COLO668 (cell line): ENCODE results near the gene CYP4A11.
"Not testable (repeated sequence)": the region's sequence is repeated elsewhere in the genome, so short reads cannot be mapped to it uniquely, and the experiment has no call there.

Experiments used
- DNase-seq: peaks from one replicate; lab custom pipeline; 2025; ENCODE audit not compliant: unreplicated experiment; lab: John Stamatoyannopoulos, UW

CYP4A11 gene

GRCh38 chr1:46927249-46927835 lies 13.9 kb downstream of the CYP4A11 start:
- no peak for DNase-seq

GRCh38 chr1:46910790-46911189 lies 30.5 kb downstream of the CYP4A11 start:
- no peak for DNase-seq

GRCh38 chr1:46903481-46903880 lies 37.8 kb downstream of the CYP4A11 start:
- DNase-seq, result peak; percentile 29

- DNase-seq, result no peak
Measured at GRCh38 chr1:46900401-46900800, 40.9 kb downstream of the CYP4A11 start.

GRCh38 chr1:46881656-46882055 lies 59.6 kb downstream of the CYP4A11 start:
- not testable (repeated sequence) for DNase-seq
